GM12892 (cell line): ENCODE measurements around the gene ARRDC1.

Source experiments
- DNase-seq: peaks from one replicate; pipeline ENCODE4 v3.0.0; 2011; ENCODE audit not compliant: insufficient read length
- FAIRE-seq: peaks from 2 replicates; lab custom pipeline; 2011; peaks lifted over from hg19 to GRCh38; lab: Jason Lieb, UNC
- POLR2A ChIP-seq: IDR thresholded peaks from 2 replicates; pipeline ENCODE4 v1.6.1; 2011; ENCODE audit warnings: low read depth, low read length, control low read depth
- POLR2AphosphoS5 ChIP-seq: IDR thresholded peaks from 2 replicates; pipeline ENCODE4 v1.6.1; 2011; ENCODE audit warnings: low read depth, low read length, control low read depth
- TAF1 ChIP-seq: IDR thresholded peaks from 2 replicates; pipeline ENCODE4 v1.6.1; 2011; ENCODE audit warnings: low read depth, mild to moderate bottlenecking, control low read depth, low read length, borderline replicate concordance

The ARRDC1 gene

GRCh38 chr9:137632230-137633161, 27.0 kb downstream of the ARRDC1 start:
- FAIRE-seq (no peak), DNase-seq (no peak)
- TF ChIP-seq POLR2A: no peak
- no peak for TF ChIP-seq TAF1
- TF ChIP-seq POLR2AphosphoS5: no peak

- no peak for FAIRE-seq
- TF ChIP-seq POLR2A: no peak
- no peak for TF ChIP-seq POLR2AphosphoS5
- TF ChIP-seq TAF1: no peak
- no peak for DNase-seq
These were observed 28.5 kb downstream of the ARRDC1 start for GRCh38 chr9:137634016-137634415.

GRCh38 chr9:137638680-137639079, 33.2 kb downstream of the ARRDC1 start:
- FAIRE-seq (no peak), DNase-seq (no peak)
- TF ChIP-seq TAF1: no peak
- TF ChIP-seq POLR2A: no peak
- no peak for TF ChIP-seq POLR2AphosphoS5

DNA sequence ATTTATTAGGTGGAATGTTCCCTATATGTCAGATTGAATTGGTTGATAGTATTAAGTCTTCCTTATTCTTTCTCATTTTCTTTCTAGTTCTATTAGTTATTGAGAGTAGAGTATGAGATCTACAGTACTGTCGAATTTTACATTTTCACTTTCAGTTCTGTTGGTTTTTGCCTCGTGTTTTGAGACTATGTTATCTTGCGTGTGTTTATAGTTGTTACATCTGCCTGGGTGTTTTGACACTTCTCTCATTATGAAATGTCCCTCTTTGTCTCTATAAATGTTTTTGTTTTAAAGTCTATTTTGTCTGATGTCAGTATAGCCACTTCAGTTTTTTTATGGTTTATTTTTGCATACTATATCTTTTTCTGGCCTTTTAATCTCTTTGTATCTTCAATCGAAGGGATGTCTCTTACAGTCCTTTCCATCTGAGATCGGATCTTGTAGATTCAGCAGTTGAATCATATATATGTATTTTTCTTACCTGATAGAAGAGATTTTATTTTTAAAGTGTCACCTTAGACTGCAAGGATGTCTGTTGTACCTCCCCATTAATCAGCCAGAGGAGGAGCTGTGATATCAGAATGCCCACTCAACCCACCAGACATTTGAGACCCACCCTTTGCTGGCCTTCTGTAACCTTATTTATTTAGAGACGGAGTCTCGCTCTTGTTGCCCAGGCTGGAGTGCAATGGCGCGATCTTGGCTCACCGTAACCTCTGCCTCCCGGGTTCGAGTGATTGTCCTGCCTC, 34.0 kb downstream of the ARRDC1 start:
- DNase-seq (no peak), FAIRE-seq (peak; percentile 89)
- TF ChIP-seq POLR2A (no peak), TAF1 (no peak), POLR2AphosphoS5 (no peak)

- TF ChIP-seq TAF1 (no peak), POLR2AphosphoS5 (no peak), POLR2A (no peak)
- DNase-seq (no peak), FAIRE-seq (no peak)
These were observed 35.4 kb downstream of the ARRDC1 start for GRCh38 chr9:137640862-137641261.

DNA sequence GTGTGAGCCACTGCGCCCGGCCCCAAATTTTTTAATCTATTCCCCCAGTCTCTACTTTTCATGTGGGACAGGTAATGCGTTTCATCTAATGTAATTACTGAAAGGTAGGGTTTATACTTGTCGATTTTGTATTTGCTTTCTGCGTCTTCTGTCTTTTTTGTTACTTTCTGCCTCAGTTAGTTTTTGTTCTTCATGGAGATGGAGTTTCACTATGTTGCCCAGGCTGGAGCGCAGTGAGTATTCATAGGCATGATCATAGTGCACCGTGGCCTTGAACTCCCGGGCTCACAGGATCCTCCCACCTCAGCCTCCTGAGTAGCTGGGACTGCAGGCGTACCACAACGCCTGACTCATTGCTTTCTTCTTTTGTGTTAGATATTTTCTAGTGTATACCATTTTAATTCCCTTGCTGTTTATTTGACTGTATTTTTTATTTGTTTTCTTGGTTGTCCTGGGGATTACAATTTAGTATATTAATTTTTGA, 36.7 kb downstream of the ARRDC1 start:
- FAIRE-seq: no peak
- TF ChIP-seq POLR2AphosphoS5: no peak
- TF ChIP-seq POLR2A: no peak
- TF ChIP-seq TAF1: no peak
- no peak for DNase-seq

DNA sequence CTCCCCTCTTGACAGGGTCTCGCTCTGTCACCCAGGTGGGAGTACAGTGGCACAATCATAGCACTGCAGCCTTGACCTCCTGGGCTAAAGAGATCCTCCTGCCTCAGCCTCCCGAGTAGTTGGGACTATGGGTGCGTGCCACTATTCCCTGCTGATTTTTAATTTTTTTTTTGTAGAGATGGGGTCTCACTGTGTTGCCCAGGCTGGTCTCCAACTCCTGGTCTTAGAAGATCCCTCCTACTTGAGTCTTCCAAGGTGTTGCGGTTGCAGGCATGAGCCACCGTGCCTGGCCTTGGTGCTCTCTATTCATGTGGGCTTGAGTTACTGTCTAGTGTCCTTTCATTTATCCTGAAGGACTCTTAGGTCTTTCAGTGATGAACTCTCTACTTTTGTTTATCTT, 37.4 kb downstream of the ARRDC1 start:
- TF ChIP-seq POLR2A (no peak), POLR2AphosphoS5 (no peak), TAF1 (no peak)
- DNase-seq (no peak), FAIRE-seq (no peak)

DNA sequence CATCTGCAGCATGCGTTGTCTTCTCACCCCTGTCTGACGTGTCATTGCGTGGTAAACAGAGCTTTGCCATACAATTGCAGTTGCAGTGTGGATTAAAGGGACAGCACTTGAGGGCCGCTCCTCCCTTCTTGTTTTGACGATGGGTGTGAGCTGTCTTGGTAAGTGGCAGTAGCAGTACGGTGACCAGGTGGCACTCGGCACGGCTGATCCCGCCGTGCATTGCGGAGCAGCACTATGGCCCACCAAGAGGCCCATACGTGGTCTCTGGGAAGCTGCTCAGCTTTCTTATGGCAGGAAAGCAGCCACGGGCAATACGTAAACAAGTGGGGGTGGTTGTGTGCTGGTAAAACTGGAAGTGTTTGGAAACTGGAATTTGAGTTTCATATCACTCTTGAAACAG, 38.4 kb downstream of the ARRDC1 start:
- FAIRE-seq (no peak), DNase-seq (no peak)
- TF ChIP-seq POLR2AphosphoS5 (no peak), TAF1 (no peak), POLR2A (no peak)

- no peak for DNase-seq
- no peak for FAIRE-seq
- TF ChIP-seq POLR2AphosphoS5 (no peak), TAF1 (no peak), POLR2A (no peak)
These were observed 39.7 kb downstream of the ARRDC1 start for GRCh38 chr9:137645211-137645610.

DNA sequence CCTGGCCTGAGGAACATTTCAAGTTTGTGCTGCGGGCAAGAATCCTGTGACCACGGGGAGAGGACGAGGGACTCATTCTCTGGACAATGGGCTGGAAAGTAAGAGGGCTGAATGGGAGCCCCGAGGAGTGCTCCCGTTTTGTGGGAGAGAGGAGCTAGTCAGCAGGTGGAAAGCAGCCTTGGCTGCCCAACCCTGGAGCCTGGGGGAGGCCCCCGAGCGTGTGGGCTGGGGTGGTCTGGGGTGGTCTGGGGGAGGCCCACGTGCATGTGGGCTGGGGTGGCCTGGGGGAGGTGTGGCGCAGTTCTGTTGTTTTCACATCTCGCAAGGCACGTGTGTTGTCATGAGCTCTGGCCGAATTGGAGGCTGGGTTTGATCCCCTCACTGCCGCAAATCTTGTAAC, 40.9 kb downstream of the ARRDC1 start:
- no peak for FAIRE-seq
- no peak for DNase-seq
- no peak for TF ChIP-seq TAF1
- TF ChIP-seq POLR2A: no peak
- no peak for TF ChIP-seq POLR2AphosphoS5

DNA sequence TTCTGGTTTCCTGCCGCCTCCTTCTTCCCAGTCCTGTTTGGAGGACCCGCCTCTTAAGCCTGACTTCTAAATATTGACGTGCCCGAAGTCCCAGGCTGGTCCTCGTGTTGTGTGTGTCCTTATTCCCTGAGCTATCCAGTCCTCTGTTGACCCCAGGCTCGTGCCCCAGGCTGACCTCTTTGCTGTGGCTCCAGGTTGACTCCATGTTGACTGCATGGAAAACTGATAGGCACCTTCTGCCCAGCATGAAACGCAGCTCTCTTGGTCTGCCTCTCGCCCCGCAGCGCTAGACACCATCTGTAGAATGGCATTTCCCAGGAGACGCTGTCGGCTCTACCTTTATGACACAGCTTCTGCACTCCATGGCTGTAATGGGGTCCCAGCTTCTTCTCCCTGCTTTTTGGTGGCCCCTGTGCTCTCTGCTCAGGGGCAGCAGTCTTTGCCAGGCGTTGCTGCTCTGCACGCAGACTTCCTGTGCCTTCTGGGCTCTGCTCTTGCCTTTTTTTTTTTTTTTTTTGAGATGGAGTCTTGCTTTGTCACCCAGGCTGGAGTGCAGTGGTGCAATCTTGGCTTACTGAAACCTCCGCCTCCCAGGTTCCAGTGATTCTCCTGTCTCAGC, 41.7 kb downstream of the ARRDC1 start:
- FAIRE-seq (no peak), DNase-seq (no peak)
- TF ChIP-seq POLR2AphosphoS5: no peak
- TF ChIP-seq TAF1: no peak
- no peak for TF ChIP-seq POLR2A

DNA sequence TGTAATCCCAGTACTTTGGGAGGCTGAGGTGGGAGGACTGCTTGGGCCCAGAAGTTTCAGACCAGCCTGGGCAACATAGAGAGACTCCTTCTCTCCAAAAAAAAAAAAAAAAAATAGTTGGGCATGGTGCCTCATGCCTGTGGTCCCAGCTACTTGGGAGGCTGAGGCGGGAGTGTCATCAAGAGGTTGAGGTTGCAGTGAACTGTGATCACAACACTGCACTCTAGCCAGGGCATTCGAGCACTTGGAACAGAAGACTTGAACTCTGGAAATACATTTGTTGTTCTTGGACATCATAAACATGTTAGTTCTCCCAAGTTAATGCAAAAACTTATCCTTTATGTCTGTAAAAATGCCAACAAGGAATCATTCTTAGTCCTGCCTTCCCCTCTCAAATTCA, 42.9 kb downstream of the ARRDC1 start:
- TF ChIP-seq TAF1 (no peak), POLR2AphosphoS5 (no peak), POLR2A (no peak)
- FAIRE-seq (no peak), DNase-seq (no peak)

- no peak for FAIRE-seq
These were observed 44.1 kb downstream of the ARRDC1 start for GRCh38 chr9:137649553-137649952.

More at GRCh38 chr9:137649553-137649952, 44.1 kb downstream of the ARRDC1 start:
- DNase-seq: no peak
- TF ChIP-seq POLR2A: no peak
- no peak for TF ChIP-seq TAF1
- no peak for TF ChIP-seq POLR2AphosphoS5
